Ishikawa (cell line): Measurements from ENCODE around the gene ARL2.

Experiments
- CEBPB ChIP-seq: IDR thresholded peaks from 2 replicates; pipeline ENCODE4 v1.6.1; 2012
- CREB1 ChIP-seq: IDR thresholded peaks from 2 replicates; pipeline ENCODE4 v1.6.1; 2012; ENCODE audit warnings: low read depth
- EGR1 ChIP-seq: IDR thresholded peaks from 2 replicates; pipeline ENCODE4 v1.6.1; 2012
- EP300 ChIP-seq: IDR thresholded peaks from 2 replicates; pipeline ENCODE4 v1.6.1; 2012; ENCODE audit warnings: borderline replicate concordance
- FOXM1 ChIP-seq: IDR thresholded peaks from 2 replicates; pipeline ENCODE4 v1.6.1; 2012; ENCODE audit warnings: low read depth, borderline replicate concordance
- NFIC ChIP-seq: IDR thresholded peaks from 2 replicates; pipeline ENCODE4 v1.6.1; 2012
- RAD21 ChIP-seq: IDR thresholded peaks from 2 replicates; pipeline ENCODE4 v1.6.1; 2012; ENCODE audit warnings: low read depth
- REST ChIP-seq: IDR thresholded peaks from 2 replicates; pipeline ENCODE4 v1.6.1; 2012; ENCODE audit warnings: low read depth, mild to moderate bottlenecking
- TAF1 ChIP-seq: IDR thresholded peaks from 2 replicates; pipeline ENCODE4 v1.6.1; 2012; ENCODE audit warnings: low read depth, mild to moderate bottlenecking
- TCF12 ChIP-seq: IDR thresholded peaks from 2 replicates; pipeline ENCODE4 v1.6.1; 2012; ENCODE audit warnings: low read depth
- TEAD4 ChIP-seq: IDR thresholded peaks from 2 replicates; pipeline ENCODE4 v1.6.1; 2012
- YY1 ChIP-seq: IDR thresholded peaks from 2 replicates; pipeline ENCODE4 v1.6.1; 2012; ENCODE audit warnings: low read depth
- ZBTB7A ChIP-seq: IDR thresholded peaks from 2 replicates; pipeline ENCODE4 v1.6.1; 2012; ENCODE audit warnings: low read depth
- TF ChIP-seq, protein P1 (sequence below): IDR thresholded peaks from 2 replicates; pipeline ENCODE4 v1.6.1; 2012
- TF ChIP-seq, protein P2 (sequence below): IDR thresholded peaks from 2 replicates; pipeline ENCODE4 v1.6.1; 2012

The ARL2 gene

DNA sequence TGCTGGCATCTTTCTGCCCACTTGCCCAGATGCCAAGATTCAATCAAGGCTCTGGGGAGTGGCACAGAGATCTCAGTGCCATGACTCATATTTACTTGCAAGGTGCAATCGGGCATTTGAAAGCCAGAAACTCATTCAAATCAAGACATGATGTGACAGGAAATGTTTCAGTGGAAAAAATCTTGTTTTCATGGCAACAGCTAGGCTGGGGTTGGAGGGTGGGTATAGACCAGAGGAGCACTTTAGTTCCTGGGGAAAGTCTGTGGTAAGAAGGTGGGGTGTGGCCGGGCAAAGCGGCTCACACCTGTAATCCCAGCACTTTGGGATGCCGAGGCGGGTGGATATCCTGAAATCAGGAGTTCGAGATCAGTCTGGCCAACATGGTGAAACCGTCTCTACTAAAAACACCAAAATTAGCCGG lies 43.2 kb upstream of the ARL2 start:
- no peak for TF ChIP-seq CREB1
- TF ChIP-seq REST = no peak
- no peak for TF ChIP-seq NFIC
- TF ChIP-seq, protein P1, sequence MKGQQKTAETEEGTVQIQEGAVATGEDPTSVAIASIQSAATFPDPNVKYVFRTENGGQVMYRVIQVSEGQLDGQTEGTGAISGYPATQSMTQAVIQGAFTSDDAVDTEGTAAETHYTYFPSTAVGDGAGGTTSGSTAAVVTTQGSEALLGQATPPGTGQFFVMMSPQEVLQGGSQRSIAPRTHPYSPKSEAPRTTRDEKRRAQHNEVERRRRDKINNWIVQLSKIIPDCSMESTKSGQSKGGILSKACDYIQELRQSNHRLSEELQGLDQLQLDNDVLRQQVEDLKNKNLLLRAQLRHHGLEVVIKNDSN = no peak
- no peak for TF ChIP-seq FOXM1
- no peak for TF ChIP-seq EP300
- no peak for TF ChIP-seq RAD21
- no peak for TF ChIP-seq ZBTB7A

GRCh38 chr11:64971421-64972233 lies 42.3 kb upstream of the ARL2 start, which contains the start of gene MAJIN:
Gene MAJIN, minus strand, starts transcription at chr11:64972108. Its CDS starts 12,703 bp downstream, at chr11:64959405.
- TF ChIP-seq TAF1 (no peak), REST (no peak), FOXM1 (no peak), EGR1 (no peak), CEBPB (no peak), RAD21 (no peak), CREB1 (no peak), TEAD4 (no peak), ZBTB7A (no peak), YY1 (no peak), NFIC (no peak)
- TF ChIP-seq, protein P2, sequence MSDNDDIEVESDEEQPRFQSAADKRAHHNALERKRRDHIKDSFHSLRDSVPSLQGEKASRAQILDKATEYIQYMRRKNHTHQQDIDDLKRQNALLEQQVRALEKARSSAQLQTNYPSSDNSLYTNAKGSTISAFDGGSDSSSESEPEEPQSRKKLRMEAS = no peak

- TF ChIP-seq REST (no peak), RAD21 (no peak), NFIC (no peak), EGR1 (no peak), CEBPB (no peak), YY1 (no peak), EP300 (no peak), ZBTB7A (no peak), FOXM1 (no peak), TCF12 (no peak)
- TF ChIP-seq, protein P1 = no peak
- TF ChIP-seq, protein P2 = no peak
Measured at GRCh38 chr11:64974124-64974523, 39.8 kb upstream of the ARL2 start.

GRCh38 chr11:64976651-64977050 lies 37.3 kb upstream of the ARL2 start:
- TF ChIP-seq TAF1 (no peak), EGR1 (no peak), YY1 (no peak), REST (no peak), NFIC (no peak), CREB1 (no peak), EP300 (no peak), ZBTB7A (no peak), CEBPB (no peak)
- TF ChIP-seq, protein P1 = no peak
- TF ChIP-seq, protein P2 = no peak
